ENCODE data around the gene SPARCL1.

DNA sequence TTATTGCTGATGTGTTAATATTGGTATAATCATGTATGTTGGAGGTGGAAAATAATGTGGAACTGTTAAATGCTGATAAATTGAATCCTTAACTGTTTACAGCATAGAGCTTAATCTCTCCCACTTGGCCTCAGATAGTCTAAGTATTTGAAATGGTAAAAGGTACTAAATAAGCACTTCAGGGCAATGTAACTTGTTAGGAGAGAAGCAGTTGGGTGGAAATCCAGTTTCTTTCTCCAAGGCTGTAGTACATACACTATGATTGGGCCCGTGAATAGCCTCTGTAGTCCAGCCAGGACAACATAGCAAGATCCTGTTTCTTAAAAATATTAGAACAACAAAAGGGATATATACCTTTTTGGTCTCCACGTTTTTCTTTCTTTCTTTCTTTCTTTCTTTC, 67.1 kb downstream of the SPARCL1 start:
- TF ChIP-seq, protein P1, sequence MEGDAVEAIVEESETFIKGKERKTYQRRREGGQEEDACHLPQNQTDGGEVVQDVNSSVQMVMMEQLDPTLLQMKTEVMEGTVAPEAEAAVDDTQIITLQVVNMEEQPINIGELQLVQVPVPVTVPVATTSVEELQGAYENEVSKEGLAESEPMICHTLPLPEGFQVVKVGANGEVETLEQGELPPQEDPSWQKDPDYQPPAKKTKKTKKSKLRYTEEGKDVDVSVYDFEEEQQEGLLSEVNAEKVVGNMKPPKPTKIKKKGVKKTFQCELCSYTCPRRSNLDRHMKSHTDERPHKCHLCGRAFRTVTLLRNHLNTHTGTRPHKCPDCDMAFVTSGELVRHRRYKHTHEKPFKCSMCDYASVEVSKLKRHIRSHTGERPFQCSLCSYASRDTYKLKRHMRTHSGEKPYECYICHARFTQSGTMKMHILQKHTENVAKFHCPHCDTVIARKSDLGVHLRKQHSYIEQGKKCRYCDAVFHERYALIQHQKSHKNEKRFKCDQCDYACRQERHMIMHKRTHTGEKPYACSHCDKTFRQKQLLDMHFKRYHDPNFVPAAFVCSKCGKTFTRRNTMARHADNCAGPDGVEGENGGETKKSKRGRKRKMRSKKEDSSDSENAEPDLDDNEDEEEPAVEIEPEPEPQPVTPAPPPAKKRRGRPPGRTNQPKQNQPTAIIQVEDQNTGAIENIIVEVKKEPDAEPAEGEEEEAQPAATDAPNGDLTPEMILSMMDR (IDR thresholded peaks at IDR 0.05), result no peak
- no peak for TF ChIP-seq EP300 (IDR thresholded peaks at IDR 0.05)

All from tibial nerve (tissue), 4 donors.